DND-41 (cell line): Measurements from ENCODE around the gene ZNF316.
"Not testable (repeated sequence)": the region's sequence is repeated elsewhere in the genome, so short reads cannot be mapped to it uniquely, and the experiment has no call there.

Source experiments
- ATAC-seq: fragments of 200-7000 bp; cut with Tn5 transposase; 3 replicates; pipeline ENCODE4 v1.9.1; 2021; ENCODE audit warnings: low read depth; ENCODE audit not compliant: insufficient read depth
- DNase-seq: peaks from one replicate; pipeline ENCODE4 v3.0.0-alpha.2; 2020
- H2AFZ ChIP-seq: 2 replicates; pipeline ENCODE4 v1.6.0; 2012; ENCODE audit warnings: low read depth, low read length
- H3K27ac ChIP-seq: 2 replicates; pipeline ENCODE4 v1.5.1; 2012; ENCODE audit warnings: low read length, inconsistent platforms
- H3K27me3 ChIP-seq: fragments of 200-600 bp; sonication (generic); 2 replicates; pipeline ENCODE4 v1.6.0; 2012; ENCODE audit warnings: low read length, mild to moderate bottlenecking, inconsistent platforms; ENCODE audit not compliant: insufficient read depth, poor library complexity
- H3K36me3 ChIP-seq: 2 replicates; pipeline ENCODE4 v1.5.1; 2012; ENCODE audit warnings: low read length, inconsistent platforms; ENCODE audit not compliant: insufficient read depth
- H3K4me1 ChIP-seq: 2 replicates; pipeline ENCODE4 v1.5.1; 2012; ENCODE audit warnings: mild to moderate bottlenecking, low read length; ENCODE audit not compliant: insufficient read depth
- H3K4me2 ChIP-seq: 2 replicates; pipeline ENCODE4 v1.6.0; 2012; ENCODE audit warnings: mild to moderate bottlenecking, moderate library complexity, low read length, inconsistent platforms; ENCODE audit not compliant: insufficient read depth
- H3K4me3 ChIP-seq, 2 experiments: fragments of 200-600 bp in 1 of 2; shearing (Covaris generic) in 1 of 2; 2 replicates each; pipeline ENCODE4 v1.5.1; 2012 to 2016; ENCODE audit warnings: inconsistent platforms in 2 of 2, low read length in 2 of 2, mild to moderate bottlenecking in 2 of 2, low read depth in 1 of 2, moderate library complexity in 1 of 2
- H3K79me2 ChIP-seq: 2 replicates; pipeline ENCODE4 v1.6.0; 2012; ENCODE audit warnings: low read length, inconsistent platforms; ENCODE audit not compliant: insufficient read depth
- H3K9ac ChIP-seq: 2 replicates; pipeline ENCODE4 v1.6.0; 2012; ENCODE audit warnings: low read depth, mild to moderate bottlenecking, inconsistent platforms, low read length, moderate library complexity
- H3K9me3 ChIP-seq: 2 replicates; pipeline ENCODE4 v1.5.1; 2012; ENCODE audit warnings: low read length, moderate library complexity, mild to moderate bottlenecking, inconsistent platforms; ENCODE audit not compliant: insufficient read depth, severe bottlenecking
- H4K20me1 ChIP-seq: 2 replicates; pipeline ENCODE4 v1.6.0; 2012; ENCODE audit warnings: low read length; ENCODE audit not compliant: insufficient read depth
- EZH2 ChIP-seq: IDR thresholded peaks from 3 replicates; pipeline ENCODE4 v1.6.1; 2012; ENCODE audit warnings: borderline replicate concordance, low read depth, mild to moderate bottlenecking, moderate library complexity, low read length, inconsistent platforms; ENCODE audit not compliant: severe bottlenecking
- TF ChIP-seq, protein P1 (sequence below): IDR thresholded peaks from 2 replicates; pipeline ENCODE4 v1.5.1; 2012; ENCODE audit warnings: borderline replicate concordance, low read length, moderate library complexity, mild to moderate bottlenecking; ENCODE audit not compliant: poor library complexity, severe bottlenecking; ENCODE audit errors: extremely low read depth

Gene ZNF316

DNA sequence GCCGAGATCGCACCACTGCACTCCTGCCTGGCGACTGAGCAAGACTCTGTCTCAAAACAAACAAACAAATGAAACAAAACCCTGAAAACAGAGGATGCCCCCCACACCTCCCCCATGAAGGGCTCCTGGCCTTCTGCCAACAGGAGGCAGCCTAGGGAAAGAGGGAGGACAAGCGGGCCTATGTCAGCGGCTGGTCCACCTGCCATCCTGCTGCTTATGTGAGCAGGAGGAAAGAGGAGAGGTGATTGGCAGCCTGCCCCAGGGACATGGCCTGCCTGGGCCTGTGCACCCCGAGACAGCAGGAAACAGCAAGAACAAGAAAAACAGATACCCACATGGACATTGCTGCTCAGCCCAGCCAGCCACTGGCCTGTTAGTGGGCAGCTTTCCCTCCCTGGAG lies 9.1 kb upstream of the ZNF316 start:
- Histone ChIP-seq H3K4me1 (peaks cover 22% of the 10 kb centered on the region), H2AFZ (no peak overlapping the region), H3K9me3 (no peaks in the 10 kb centered on the region), H3K79me2 (no peaks in the 10 kb centered on the region), H3K9ac (no peak overlapping the region), H3K4me3 (no peak overlapping the region), H3K27ac (no peak overlapping the region), H3K36me3 (no peaks in the 10 kb centered on the region), H3K27me3 (no peaks in the 10 kb centered on the region), H4K20me1 (no peaks in the 10 kb centered on the region), H3K4me2 (no peak overlapping the region)
- TF ChIP-seq, protein P1, sequence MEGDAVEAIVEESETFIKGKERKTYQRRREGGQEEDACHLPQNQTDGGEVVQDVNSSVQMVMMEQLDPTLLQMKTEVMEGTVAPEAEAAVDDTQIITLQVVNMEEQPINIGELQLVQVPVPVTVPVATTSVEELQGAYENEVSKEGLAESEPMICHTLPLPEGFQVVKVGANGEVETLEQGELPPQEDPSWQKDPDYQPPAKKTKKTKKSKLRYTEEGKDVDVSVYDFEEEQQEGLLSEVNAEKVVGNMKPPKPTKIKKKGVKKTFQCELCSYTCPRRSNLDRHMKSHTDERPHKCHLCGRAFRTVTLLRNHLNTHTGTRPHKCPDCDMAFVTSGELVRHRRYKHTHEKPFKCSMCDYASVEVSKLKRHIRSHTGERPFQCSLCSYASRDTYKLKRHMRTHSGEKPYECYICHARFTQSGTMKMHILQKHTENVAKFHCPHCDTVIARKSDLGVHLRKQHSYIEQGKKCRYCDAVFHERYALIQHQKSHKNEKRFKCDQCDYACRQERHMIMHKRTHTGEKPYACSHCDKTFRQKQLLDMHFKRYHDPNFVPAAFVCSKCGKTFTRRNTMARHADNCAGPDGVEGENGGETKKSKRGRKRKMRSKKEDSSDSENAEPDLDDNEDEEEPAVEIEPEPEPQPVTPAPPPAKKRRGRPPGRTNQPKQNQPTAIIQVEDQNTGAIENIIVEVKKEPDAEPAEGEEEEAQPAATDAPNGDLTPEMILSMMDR, result no peak
- TF ChIP-seq EZH2, result no peak
- ATAC-seq, result no peak
- DNase-seq, result no peak

DNA sequence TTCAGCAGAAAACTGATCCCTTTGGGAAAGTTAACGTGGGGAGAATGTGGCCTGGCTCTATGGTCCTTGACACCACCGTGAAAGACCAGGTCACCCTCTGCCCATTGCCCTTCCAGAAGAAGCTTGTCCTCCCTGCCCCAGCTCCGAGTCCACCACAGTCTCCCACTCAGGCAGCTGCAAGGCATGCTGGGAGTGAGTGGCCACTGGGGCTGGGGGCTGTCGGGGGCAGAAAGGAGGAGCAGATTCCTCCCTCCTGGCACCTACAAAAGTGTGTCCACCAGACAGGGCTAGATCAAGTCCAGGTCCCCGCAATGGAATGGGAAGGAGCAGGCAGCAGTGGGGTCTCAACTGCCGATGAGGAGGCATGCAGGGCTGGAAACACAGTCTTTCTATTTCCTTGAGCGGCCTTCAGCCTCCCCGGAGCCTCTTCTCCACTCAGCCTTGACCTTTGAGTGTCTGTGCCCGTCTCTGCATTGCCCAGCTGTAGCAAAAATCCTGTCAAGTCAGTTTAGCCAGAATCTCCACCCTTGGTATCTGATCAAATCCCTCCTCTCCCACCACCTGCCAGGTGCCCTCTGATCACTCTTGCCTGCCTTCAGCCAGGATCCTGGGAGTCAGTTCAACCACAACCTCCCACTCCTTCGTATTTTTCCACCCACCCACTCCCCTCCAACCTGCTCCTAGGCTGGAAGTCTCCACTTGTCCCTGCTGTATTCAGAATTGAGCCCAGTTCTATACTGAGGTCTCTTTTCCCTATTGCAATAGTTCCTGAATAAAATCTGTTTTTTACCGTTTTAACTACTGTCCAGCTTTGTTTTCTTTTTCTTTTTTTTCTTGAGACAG lies 6.9 kb upstream of the ZNF316 start:
- TF ChIP-seq EZH2, result no peak
- TF ChIP-seq, protein P1, result no peak
- H3K4me3 ChIP-seq, result no peak overlapping the region
- 0 out of 2 replicates have a peak, but pooled peaks cover under 1% of the 10 kb centered on the region for H3K4me1 ChIP-seq
- H3K27ac ChIP-seq, result no peak overlapping the region
- ATAC-seq, result no peak
- no peak overlapping the region for H3K9ac ChIP-seq
- no peaks in the 10 kb centered on the region for H3K9me3 ChIP-seq
- H3K4me2 ChIP-seq, result no peak overlapping the region
- no peaks in the 10 kb centered on the region for H3K79me2 ChIP-seq
- no peak overlapping the region for H2AFZ ChIP-seq
- no peaks in the 10 kb centered on the region for H3K27me3 ChIP-seq
- H3K36me3 ChIP-seq, result no peaks in the 10 kb centered on the region
- no peaks in the 10 kb centered on the region for H4K20me1 ChIP-seq
- DNase-seq, result no peak

DNA sequence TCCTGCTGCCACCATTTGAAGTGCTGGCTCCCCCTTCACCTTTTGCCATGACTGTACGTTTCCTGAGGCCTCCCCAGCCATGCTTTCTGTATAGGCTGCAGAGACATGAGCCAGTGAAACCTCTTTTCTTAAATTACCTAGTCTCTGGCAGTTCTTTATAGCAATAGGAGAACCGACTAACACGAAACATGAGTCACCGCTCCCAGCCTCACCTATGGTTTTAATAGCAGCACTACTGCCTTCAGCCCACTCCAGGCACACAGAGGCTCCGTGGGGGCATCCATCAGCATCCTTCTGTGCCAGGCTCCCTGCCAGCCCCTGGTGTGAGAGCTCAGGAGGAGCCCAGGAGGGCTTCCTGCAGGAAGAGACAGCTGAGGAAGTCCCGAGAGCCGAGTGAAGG lies 5.5 kb upstream of the ZNF316 start:
- Histone ChIP-seq H4K20me1 (no peaks in the 10 kb centered on the region), H3K9ac (no peak overlapping the region), H3K27me3 (no peaks in the 10 kb centered on the region), H3K27ac (no peak overlapping the region), H3K4me1 (peaks cover 7% of the 10 kb centered on the region), H3K79me2 (no peaks in the 10 kb centered on the region), H3K9me3 (no peaks in the 10 kb centered on the region), H2AFZ (no peak overlapping the region), H3K4me3 (no peak overlapping the region), H3K4me2 (no peak overlapping the region), H3K36me3 (no peaks in the 10 kb centered on the region)
- TF ChIP-seq, protein P1, result no peak
- TF ChIP-seq EZH2, result no peak
- ATAC-seq (no peak), DNase-seq (no peak)

DNA sequence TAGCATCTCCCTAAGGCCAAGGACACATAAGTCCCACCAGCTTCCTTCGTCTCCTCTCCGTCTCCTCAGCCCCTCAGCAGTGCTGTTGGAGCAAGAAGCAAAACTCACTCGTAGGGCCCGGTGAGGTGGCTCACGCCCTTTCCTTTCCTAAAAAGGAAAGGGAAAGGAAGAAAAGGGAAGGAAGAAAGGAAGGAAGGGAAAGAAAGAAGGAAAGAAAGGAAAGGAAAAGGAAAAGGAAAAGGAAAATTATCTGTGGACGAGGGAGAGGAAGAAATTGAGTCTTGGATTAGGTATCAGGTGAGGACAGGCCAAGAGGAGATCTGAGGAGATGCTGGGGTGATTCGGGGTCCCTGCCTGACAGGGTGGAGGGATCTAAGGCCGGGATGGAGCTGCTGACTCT lies 3.1 kb upstream of the ZNF316 start:
- Histone ChIP-seq H3K9me3 (no peaks in the 10 kb centered on the region), H3K79me2 (peaks cover 21% of the 10 kb centered on the region), H3K36me3 (peaks cover 5% of the 10 kb centered on the region), H2AFZ (no peak overlapping the region), H3K27me3 (no peaks in the 10 kb centered on the region), H3K4me3 (no peak overlapping the region), H3K9ac (no peak overlapping the region), H3K4me2 (no peak overlapping the region), H3K4me1 (peaks cover 24% of the 10 kb centered on the region), H3K27ac (no peak overlapping the region), H4K20me1 (peaks cover 11% of the 10 kb centered on the region; the same call in 1 of the 2 replicates)
- DNase-seq, result no peak
- no peak for ATAC-seq
- TF ChIP-seq, protein P1, result no peak
- no peak for TF ChIP-seq EZH2

DNA sequence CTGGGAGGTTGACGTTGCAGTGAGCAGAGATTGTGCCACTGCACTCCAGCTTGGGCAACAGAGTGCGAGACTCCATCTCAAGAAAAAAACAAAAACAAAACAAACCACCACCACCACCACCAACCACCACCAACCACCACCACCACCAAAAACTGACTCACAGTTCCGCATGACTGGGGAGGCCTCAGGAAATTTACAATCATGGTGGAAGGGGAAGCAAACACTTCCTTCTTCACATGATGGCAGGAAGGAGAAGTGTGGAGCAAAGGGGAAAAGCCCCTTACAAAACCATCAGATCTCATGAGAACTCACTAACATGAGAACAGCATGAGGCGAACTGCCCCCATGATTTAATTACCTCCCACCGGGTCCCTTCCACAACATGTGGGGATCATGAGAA lies 2.1 kb upstream of the ZNF316 start:
- not testable (repeated sequence) for ATAC-seq, H3K27ac ChIP-seq, DNase-seq, H2AFZ ChIP-seq, H3K9me3 ChIP-seq, H3K4me3 ChIP-seq, H3K4me2 ChIP-seq, H3K27me3 ChIP-seq, H3K9ac ChIP-seq
- H3K4me1 ChIP-seq, result peaks cover 33% of the 10 kb centered on the region
- H3K79me2 ChIP-seq, result peaks cover 30% of the 10 kb centered on the region
- peaks cover 18% of the 10 kb centered on the region for H4K20me1 ChIP-seq
- peaks cover 15% of the 10 kb centered on the region for H3K36me3 ChIP-seq
